ENCODE data around the gene GALNTL6. TPM values are rescaled to one million over a fixed set of nuclear protein-coding genes. Genes with fewer than 3 reads are reported as not detected.
"Not testable (repeated sequence)": the region's sequence is repeated elsewhere in the genome, so short reads cannot be mapped to it uniquely, and the experiment has no call there.

Gene GALNTL6
- total RNA-seq, 6 donors from 2014 or later = 0.26 to 18.9 TPM; not detected in 4

- H3K36me3 ChIP-seq = no peaks in the 10 kb centered on the region
- no peak overlapping the region for H3K27ac ChIP-seq
- H3K4me1 ChIP-seq = no peaks in the 10 kb centered on the region
- no peaks in the 10 kb centered on the region for H3K9me3 ChIP-seq
- TF ChIP-seq EP300 (IDR thresholded peaks at IDR 0.05) (no peak), POLR2AphosphoS5 (IDR thresholded peaks at IDR 0.05) (no peak), CTCF (IDR thresholded peaks at IDR 0.05) (no peak), POLR2A (IDR thresholded peaks at IDR 0.05) (no peak)
- H3K27me3 ChIP-seq = no peaks in the 10 kb centered on the region
- ATAC-seq (ENCODE audit: low FRiP score in 2 of 2) (no peak), DNase-seq (no peak)
- WGBS, 2 donors = 82 to 94% methylated on average over 2 of the region's 2 CpGs
- no peak overlapping the region for H3K4me3 ChIP-seq
Measured at GRCh38 chr4:172950990-172951389, 1137.8 kb downstream of the GALNTL6 start.

GRCh38 chr4:172951679-172952451, 1138.7 kb downstream of the GALNTL6 start:
- no peaks in the 10 kb centered on the region for H3K4me1 ChIP-seq
- DNase-seq = peak in 1 of 2 donors; percentile 0
- 91 to 97% methylated on average over 10 to 11 of the region's 11 CpGs for WGBS, 2 donors

GRCh38 chr4:172953896-172954568, 1140.8 kb downstream of the GALNTL6 start:
- no peaks in the 10 kb centered on the region for H3K9me3 ChIP-seq
- H3K4me1 ChIP-seq = no peaks in the 10 kb centered on the region
- H3K4me3 ChIP-seq = no peak overlapping the region
- TF ChIP-seq CTCF (IDR thresholded peaks at IDR 0.05) (no peak), POLR2AphosphoS5 (IDR thresholded peaks at IDR 0.05) (no peak), EP300 (IDR thresholded peaks at IDR 0.05) (no peak), POLR2A (IDR thresholded peaks at IDR 0.05) (no peak)
- H3K36me3 ChIP-seq = no peaks in the 10 kb centered on the region
- no peaks in the 10 kb centered on the region for H3K27me3 ChIP-seq
- WGBS, 2 donors = 66 to 82% methylated on average over 5 of the region's 5 CpGs
- DNase-seq (no peak), ATAC-seq (ENCODE audit: low FRiP score in 2 of 2) (no peak)
- H3K27ac ChIP-seq = no peak overlapping the region

More at GRCh38 chr4:172951679-172952451, 1138.7 kb downstream of the GALNTL6 start:
- Histone ChIP-seq H3K4me3 (no peak overlapping the region), H3K36me3 (no peaks in the 10 kb centered on the region), H3K27me3 (no peaks in the 10 kb centered on the region), H3K27ac (no peak overlapping the region), H3K9me3 (no peaks in the 10 kb centered on the region)
- ATAC-seq (ENCODE audit: low FRiP score in 2 of 2) = no peak
- no peak for TF ChIP-seq EP300 (IDR thresholded peaks at IDR 0.05)
- TF ChIP-seq CTCF (IDR thresholded peaks at IDR 0.05) = no peak
- no peak for TF ChIP-seq POLR2A (IDR thresholded peaks at IDR 0.05)
- no peak for TF ChIP-seq POLR2AphosphoS5 (IDR thresholded peaks at IDR 0.05)

- H3K27ac ChIP-seq; H3K27me3 ChIP-seq; ATAC-seq (ENCODE audit: low FRiP score in 2 of 2); DNase-seq; H3K4me1 ChIP-seq; H3K36me3 ChIP-seq; H3K4me3 ChIP-seq; H3K9me3 ChIP-seq: not testable (repeated sequence)
- WGBS, 2 donors = 82 to 90% methylated on average over 3 of the region's 3 CpGs
Measured at GRCh38 chr4:172956340-172956739, 1143.1 kb downstream of the GALNTL6 start.

- TF ChIP-seq EP300 (IDR thresholded peaks at IDR 0.05) (no peak), POLR2AphosphoS5 (IDR thresholded peaks at IDR 0.05) (no peak), POLR2A (IDR thresholded peaks at IDR 0.05) (no peak), CTCF (IDR thresholded peaks at IDR 0.05) (no peak)
- peaks cover 0 to under 1% (median under 1%) of the 10 kb centered on the region in 4 donors for H3K4me1 ChIP-seq
- H3K4me3 ChIP-seq = no peak overlapping the region
- DNase-seq = no peak
- no peak overlapping the region for H3K27ac ChIP-seq
- no peaks in the 10 kb centered on the region for H3K36me3 ChIP-seq
- no peaks in the 10 kb centered on the region for H3K9me3 ChIP-seq
- 68 to 82% methylated on average over 4 of the region's 4 CpGs for WGBS, 2 donors
- no peaks in the 10 kb centered on the region for H3K27me3 ChIP-seq
- ATAC-seq (ENCODE audit: low FRiP score in 2 of 2) = no peak
Measured at GRCh38 chr4:172957216-172957615, 1144.0 kb downstream of the GALNTL6 start.
